HL-60 (cell line): ENCODE results near the gene PIGQ.

Experiments used
- GABPA ChIP-seq: IDR thresholded peaks from 2 replicates; pipeline ENCODE4 v1.6.1; 2012; ENCODE audit warnings: low read depth
- POLR2AphosphoS5 ChIP-seq: IDR thresholded peaks from 2 replicates; pipeline ENCODE4 v1.6.1; 2012; ENCODE audit warnings: low read depth
- SPI1 ChIP-seq: IDR thresholded peaks from 2 replicates; pipeline ENCODE4 v1.6.1; 2012; ENCODE audit warnings: low read depth, mild to moderate bottlenecking, borderline replicate concordance
- TF ChIP-seq, protein P1 (sequence below): IDR thresholded peaks from one replicate; pipeline ENCODE4 v1.5.1; 2011; ENCODE audit warnings: low read length, control low read depth, inconsistent platforms; ENCODE audit not compliant: insufficient read depth
- TF ChIP-seq, protein P2 (sequence below): IDR thresholded peaks from 2 replicates; pipeline ENCODE4 v1.6.1; 2012; ENCODE audit warnings: low read depth; ENCODE audit not compliant: insufficient replicate concordance

DNA sequence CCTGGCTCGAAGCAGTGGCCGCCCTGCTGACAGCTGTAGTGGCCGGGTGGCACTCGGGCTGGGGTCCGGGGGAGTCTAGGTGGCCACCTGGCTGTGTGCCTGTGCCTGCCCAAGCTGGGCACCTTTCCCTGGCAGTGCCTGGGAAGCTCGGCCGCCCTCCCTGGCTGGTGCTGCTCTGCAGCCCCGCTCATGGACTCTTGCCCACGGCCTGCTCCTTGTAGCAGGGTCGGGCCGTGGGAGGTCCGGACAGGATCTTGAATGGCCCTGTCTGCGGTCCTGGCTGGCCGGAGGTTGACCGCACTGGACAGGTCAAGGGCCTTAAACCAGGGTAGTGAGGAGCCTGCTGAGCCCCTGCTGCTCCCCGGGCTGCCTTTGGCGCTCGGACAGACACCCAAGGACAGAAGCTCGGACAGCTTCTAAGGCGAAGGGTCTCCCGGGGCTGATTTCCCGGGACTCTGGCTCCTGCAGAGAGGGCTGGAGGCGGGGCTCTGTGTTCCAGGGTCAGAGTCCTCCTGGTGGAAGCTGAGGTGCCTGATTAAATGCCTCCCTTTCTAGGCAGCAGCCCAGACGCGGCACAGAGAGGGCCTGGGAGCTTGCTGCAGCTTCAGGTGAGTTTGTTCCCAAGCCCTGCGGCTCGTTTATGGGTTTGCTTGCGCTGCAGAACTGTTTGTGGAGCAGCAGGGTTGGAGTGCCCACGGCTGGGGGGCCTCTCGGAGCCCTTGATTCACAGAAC is 36.2 kb upstream of the PIGQ start:
- TF ChIP-seq, protein P1, sequence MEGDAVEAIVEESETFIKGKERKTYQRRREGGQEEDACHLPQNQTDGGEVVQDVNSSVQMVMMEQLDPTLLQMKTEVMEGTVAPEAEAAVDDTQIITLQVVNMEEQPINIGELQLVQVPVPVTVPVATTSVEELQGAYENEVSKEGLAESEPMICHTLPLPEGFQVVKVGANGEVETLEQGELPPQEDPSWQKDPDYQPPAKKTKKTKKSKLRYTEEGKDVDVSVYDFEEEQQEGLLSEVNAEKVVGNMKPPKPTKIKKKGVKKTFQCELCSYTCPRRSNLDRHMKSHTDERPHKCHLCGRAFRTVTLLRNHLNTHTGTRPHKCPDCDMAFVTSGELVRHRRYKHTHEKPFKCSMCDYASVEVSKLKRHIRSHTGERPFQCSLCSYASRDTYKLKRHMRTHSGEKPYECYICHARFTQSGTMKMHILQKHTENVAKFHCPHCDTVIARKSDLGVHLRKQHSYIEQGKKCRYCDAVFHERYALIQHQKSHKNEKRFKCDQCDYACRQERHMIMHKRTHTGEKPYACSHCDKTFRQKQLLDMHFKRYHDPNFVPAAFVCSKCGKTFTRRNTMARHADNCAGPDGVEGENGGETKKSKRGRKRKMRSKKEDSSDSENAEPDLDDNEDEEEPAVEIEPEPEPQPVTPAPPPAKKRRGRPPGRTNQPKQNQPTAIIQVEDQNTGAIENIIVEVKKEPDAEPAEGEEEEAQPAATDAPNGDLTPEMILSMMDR: no peak
- TF ChIP-seq POLR2AphosphoS5 (no peak), GABPA (no peak), SPI1 (no peak)
- TF ChIP-seq, protein P2, sequence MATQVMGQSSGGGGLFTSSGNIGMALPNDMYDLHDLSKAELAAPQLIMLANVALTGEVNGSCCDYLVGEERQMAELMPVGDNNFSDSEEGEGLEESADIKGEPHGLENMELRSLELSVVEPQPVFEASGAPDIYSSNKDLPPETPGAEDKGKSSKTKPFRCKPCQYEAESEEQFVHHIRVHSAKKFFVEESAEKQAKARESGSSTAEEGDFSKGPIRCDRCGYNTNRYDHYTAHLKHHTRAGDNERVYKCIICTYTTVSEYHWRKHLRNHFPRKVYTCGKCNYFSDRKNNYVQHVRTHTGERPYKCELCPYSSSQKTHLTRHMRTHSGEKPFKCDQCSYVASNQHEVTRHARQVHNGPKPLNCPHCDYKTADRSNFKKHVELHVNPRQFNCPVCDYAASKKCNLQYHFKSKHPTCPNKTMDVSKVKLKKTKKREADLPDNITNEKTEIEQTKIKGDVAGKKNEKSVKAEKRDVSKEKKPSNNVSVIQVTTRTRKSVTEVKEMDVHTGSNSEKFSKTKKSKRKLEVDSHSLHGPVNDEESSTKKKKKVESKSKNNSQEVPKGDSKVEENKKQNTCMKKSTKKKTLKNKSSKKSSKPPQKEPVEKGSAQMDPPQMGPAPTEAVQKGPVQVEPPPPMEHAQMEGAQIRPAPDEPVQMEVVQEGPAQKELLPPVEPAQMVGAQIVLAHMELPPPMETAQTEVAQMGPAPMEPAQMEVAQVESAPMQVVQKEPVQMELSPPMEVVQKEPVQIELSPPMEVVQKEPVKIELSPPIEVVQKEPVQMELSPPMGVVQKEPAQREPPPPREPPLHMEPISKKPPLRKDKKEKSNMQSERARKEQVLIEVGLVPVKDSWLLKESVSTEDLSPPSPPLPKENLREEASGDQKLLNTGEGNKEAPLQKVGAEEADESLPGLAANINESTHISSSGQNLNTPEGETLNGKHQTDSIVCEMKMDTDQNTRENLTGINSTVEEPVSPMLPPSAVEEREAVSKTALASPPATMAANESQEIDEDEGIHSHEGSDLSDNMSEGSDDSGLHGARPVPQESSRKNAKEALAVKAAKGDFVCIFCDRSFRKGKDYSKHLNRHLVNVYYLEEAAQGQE: no peak
